ENCODE measurements around the gene MSI1.

Gene MSI1

GRCh38 chr12:120376934-120377572, 8.1 kb upstream of the MSI1 start:
- no peak for DNase-seq

GRCh38 chr12:120376416-120376815, 7.5 kb upstream of the MSI1 start:
- DNase-seq: no peak

GRCh38 chr12:120376009-120376408, 7.0 kb upstream of the MSI1 start:
- no peak for DNase-seq

GRCh38 chr12:120373683-120374082, 4.7 kb upstream of the MSI1 start:
- no peak for DNase-seq

- DNase-seq: no peak
Measured at GRCh38 chr12:120370343-120371243, 1.6 kb upstream of the MSI1 start.

- no peak for DNase-seq
Measured at GRCh38 chr12:120369603-120370342, 809 bp upstream of the MSI1 start.

- peak; percentile 52 for DNase-seq
Measured at GRCh38 chr12:120367924-120368788, 808 bp downstream of the MSI1 start.

- no peak for DNase-seq
Measured at GRCh38 chr12:120367233-120367923, 1.6 kb downstream of the MSI1 start.

- DNase-seq: no peak
Measured at GRCh38 chr12:120366845-120367232, 2.1 kb downstream of the MSI1 start.

GRCh38 chr12:120366341-120366705, 2.6 kb downstream of the MSI1 start:
- no peak for DNase-seq

- DNase-seq: no peak
Measured at GRCh38 chr12:120365675-120366340, 3.2 kb downstream of the MSI1 start.

GRCh38 chr12:120364487-120364886, 4.5 kb downstream of the MSI1 start:
- DNase-seq: no peak

GRCh38 chr12:120363274-120363855, 5.6 kb downstream of the MSI1 start:
- no peak for DNase-seq

GRCh38 chr12:120362516-120363273, 6.3 kb downstream of the MSI1 start:
- no peak for DNase-seq

- DNase-seq: no peak
Measured at GRCh38 chr12:120361506-120362208, 7.3 kb downstream of the MSI1 start.

GRCh38 chr12:120359128-120359527, 9.8 kb downstream of the MSI1 start:
- DNase-seq: no peak

- DNase-seq: no peak
Measured at GRCh38 chr12:120358412-120359100, 10.4 kb downstream of the MSI1 start.

- no peak for DNase-seq
Measured at GRCh38 chr12:120357104-120357503, 11.9 kb downstream of the MSI1 start.

- peak; percentile 80 for DNase-seq
Measured at GRCh38 chr12:120356567-120357030, 12.4 kb downstream of the MSI1 start.
